ENCODE data around the gene AP1G2.
"Not testable (repeated sequence)": the region's sequence is repeated elsewhere in the genome, so short reads cannot be mapped to it uniquely, and the experiment has no call there.

Gene AP1G2

DNA sequence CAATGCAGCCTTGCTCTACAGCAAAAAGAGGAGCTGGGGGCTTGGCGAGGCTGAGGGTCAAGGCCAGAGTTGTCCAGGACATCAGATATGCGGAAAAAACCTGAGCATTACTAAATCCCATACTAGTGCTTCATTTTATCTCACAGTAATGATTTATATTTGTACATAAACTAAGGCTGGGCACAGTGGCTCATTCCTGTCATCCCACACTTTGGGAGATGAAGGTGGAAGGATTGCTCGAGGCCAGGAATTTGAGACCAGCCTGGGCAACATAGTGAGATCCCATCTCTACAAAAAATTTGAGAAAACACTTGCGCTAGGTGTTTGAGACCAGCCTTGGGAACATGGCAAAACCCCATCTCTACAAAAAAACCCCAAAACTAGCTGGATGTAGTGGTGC is 22.6 kb upstream of the AP1G2 start:
- no peak for DNase-seq (ENCODE audit: low read depth)
- H3K4me3 ChIP-seq (ENCODE audit: low read depth, low read length) = no peak overlapping the region
- TF ChIP-seq, protein P1, sequence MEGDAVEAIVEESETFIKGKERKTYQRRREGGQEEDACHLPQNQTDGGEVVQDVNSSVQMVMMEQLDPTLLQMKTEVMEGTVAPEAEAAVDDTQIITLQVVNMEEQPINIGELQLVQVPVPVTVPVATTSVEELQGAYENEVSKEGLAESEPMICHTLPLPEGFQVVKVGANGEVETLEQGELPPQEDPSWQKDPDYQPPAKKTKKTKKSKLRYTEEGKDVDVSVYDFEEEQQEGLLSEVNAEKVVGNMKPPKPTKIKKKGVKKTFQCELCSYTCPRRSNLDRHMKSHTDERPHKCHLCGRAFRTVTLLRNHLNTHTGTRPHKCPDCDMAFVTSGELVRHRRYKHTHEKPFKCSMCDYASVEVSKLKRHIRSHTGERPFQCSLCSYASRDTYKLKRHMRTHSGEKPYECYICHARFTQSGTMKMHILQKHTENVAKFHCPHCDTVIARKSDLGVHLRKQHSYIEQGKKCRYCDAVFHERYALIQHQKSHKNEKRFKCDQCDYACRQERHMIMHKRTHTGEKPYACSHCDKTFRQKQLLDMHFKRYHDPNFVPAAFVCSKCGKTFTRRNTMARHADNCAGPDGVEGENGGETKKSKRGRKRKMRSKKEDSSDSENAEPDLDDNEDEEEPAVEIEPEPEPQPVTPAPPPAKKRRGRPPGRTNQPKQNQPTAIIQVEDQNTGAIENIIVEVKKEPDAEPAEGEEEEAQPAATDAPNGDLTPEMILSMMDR (IDR thresholded peaks at IDR 0.05; ENCODE audit: insufficient read depth, low read depth, low read length, missing control alignments) = no peak

DNA sequence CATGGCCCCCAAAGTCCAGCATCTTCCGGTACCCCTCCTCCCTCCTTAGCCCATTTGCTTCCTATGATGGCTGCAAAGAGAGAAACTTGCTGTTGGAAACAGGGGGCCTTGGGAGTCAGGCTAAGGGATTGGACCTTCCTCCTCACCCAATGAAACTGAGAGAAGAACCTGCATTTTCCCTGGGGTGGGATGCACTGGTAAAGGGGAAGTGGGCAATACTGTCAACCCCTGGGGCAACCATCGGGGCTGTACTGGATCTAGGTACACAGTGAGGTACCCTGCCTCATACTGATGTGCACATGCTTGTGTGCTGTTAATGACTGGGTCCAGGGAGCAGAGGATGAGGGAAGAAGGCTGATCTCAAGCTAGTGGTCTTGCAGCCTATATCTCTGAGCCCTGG is 22.0 kb upstream of the AP1G2 start:
- TF ChIP-seq, protein P1 (IDR thresholded peaks at IDR 0.05; ENCODE audit: insufficient read depth, low read depth, low read length, missing control alignments) = no peak
- no peak overlapping the region for H3K4me3 ChIP-seq (ENCODE audit: low read depth, low read length)
- no peak for DNase-seq (ENCODE audit: low read depth)

DNA sequence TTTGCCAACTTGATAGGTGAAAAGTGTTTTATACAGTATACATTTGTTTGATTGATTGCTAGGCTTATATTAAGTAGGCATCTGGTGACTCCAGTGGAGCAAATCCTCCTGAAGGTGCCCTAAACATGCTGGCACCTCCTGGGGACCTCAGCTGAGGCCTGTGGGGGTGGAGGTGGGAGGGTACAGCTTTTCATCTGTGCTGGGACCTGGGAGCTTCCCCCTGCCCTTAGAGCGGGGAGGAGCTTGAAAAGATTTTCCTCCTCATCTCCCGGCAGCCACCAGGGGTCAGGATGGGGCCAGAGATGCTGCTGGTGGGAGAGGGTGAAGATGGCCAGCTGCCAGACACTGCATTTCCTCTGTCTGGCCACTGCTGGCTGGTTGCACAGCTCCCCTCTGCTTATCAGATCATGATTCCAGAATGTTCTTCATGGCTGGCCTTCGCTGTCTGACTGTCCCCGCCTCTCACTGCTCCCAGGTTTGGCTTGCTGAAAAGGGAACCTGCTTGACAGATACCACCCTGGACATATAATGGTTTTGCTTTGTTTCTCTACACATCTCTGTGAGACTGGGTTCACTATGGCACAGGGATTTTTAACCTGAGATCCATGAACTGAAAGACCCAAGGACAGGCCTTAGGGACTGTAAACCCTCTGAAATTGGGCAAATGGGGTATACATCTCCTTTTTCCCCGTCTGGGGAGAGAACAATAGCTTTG is 21.4 kb upstream of the AP1G2 start:
- TF ChIP-seq, protein P1 (IDR thresholded peaks at IDR 0.05; ENCODE audit: insufficient read depth, low read depth, low read length, missing control alignments) = peak; percentile 88
- no peak overlapping the region for H3K4me3 ChIP-seq (ENCODE audit: low read depth, low read length)
- peak; percentile 93 for DNase-seq (ENCODE audit: low read depth)

DNA sequence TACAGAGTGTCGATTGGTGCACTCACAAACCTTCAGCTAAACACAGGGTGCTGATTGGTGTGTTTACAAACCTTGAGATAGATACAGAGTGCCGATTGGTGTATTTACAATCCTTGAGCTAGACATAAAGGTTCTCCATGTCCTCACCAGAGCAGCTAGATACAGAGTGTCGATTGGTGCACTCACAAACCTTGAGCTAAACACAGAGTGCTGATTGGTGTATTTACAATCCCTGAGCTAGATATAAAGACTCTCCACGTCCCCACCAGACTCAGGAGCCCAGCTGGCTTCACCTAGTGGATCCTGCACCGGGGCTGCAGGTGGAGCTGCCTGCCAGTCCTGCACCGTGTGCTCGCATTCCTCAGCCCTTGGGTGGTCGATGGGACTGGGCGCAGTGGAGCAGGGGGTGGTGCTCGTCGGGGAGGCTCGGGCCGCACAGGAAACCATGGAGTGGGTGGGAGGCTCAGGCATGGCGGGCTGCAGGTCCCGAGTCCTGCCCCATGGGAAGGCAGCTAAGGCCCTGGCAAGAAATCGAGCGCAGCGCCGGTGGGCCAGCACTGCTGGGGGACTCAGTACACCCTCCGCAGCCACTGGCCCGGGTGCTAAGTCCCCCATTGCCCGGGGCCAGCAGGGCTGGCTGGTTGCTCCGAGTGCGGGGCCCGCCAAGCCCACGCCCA is 17.1 kb upstream of the AP1G2 start:
- not testable (repeated sequence) for DNase-seq (ENCODE audit: low read depth); H3K4me3 ChIP-seq (ENCODE audit: low read depth, low read length)

DNA sequence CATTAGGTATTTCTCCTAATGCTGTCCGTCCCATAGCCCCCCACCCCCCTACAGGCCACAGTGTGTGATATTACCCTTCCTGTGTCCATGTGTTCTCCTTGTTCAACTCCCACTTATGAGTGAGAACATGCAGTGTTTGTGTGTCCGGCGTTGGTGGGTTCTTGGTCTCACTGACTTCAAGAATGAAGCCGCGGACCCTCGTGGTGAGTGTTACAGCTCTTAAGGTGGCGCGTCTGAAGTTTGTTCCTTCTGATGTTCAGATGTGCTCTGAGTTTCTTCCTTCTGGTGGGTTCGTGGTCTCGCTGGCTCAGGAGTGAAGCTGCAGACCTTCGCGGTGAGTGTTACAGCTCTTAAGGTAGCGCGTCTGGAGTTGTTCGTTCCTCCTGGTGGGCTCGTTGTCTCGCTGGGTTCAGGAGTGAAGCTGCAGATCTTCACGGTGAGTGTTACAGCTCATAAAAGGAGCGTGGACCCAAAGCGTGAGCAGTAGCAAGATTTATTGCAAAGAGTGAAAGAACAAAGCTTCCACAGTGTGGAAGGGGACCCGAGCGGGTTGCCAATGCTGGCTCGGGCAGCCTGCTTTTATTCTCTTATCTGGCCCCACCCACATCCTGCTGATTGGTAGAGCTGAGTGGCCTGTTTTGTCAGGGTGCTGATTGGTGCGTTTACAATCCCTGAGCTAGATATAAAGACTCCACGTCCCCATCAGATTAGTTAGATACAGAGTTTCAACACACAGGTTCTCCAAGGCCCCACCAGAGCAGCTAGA is 16.4 kb upstream of the AP1G2 start:
- not testable (repeated sequence) for DNase-seq (ENCODE audit: low read depth); H3K4me3 ChIP-seq (ENCODE audit: low read depth, low read length)

DNA sequence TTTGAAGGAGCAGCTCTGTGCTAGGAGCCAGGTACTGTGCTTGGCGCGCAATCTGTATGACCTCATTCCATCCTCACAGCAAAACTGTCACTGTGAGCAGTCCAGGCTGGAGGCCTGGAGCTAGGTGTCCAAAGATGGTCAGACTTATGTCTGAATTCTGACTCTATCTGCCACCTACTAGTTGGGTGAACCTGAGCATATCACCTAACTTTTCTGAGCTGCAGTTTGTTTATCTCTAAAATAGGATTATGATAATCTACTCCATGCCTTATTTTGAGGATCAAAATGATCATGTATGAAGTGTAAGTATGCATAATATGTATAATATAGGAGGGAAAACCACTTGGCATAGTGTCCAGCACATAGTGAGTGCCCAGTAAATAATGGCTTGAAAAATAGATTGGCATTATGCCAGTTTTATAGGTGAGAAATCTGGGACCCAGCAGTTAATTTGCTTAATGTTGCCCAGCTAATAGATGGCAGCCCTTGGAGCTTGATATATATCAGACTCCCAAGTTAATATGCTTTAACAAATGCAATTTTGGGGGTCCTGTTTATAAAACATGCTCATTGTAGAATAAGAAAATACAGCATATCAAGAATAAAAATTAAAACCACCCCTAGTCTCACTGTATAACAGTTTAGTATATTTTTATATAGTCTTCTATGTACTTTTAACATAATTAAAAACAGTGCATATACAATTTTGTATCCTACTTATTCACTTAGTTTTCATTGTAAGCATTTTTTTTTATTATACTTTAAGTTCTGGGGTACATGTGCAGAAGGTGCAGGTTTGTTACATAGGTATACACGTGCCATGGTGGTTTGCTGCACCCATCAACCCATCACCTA is 15.5 kb upstream of the AP1G2 start:
- TF ChIP-seq, protein P1 (IDR thresholded peaks at IDR 0.05; ENCODE audit: insufficient read depth, low read depth, low read length, missing control alignments) = no peak
- no peak overlapping the region for H3K4me3 ChIP-seq (ENCODE audit: low read depth, low read length)
- no peak for DNase-seq (ENCODE audit: low read depth)

DNA sequence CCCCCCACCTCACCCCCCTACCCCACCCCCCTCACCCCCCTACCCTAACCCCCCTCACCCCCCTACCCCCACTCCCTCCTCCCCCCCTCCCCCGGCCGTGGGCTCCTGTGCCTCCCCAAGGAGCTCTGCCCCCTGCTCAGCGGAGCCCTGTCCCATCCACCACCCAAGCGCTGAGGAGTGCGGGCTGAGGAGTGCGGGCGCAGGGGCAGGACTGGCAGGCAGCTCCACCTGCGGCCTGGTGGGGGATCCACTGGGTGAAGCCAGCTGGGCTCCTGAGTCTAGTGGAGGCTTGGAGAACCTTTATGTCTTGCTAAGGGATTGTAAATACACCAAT is 13.3 kb upstream of the AP1G2 start:
- DNase-seq (ENCODE audit: low read depth) = no peak
- TF ChIP-seq, protein P1 (IDR thresholded peaks at IDR 0.05; ENCODE audit: insufficient read depth, low read depth, low read length, missing control alignments) = no peak
- H3K4me3 ChIP-seq (ENCODE audit: low read depth, low read length) = no peak overlapping the region

All from GM12865 (cell line).